ENCODE results near the gene USP5. TPM values are rescaled to one million over a fixed set of nuclear protein-coding genes. Genes with fewer than 3 reads are reported as not detected.
"Not testable (repeated sequence)": the region's sequence is repeated elsewhere in the genome, so short reads cannot be mapped to it uniquely, and the experiment has no call there.

Gene USP5
- total and polyA plus RNA-seq, 5 donors = 29.4 to 74.6 (median 69.1) TPM

DNA sequence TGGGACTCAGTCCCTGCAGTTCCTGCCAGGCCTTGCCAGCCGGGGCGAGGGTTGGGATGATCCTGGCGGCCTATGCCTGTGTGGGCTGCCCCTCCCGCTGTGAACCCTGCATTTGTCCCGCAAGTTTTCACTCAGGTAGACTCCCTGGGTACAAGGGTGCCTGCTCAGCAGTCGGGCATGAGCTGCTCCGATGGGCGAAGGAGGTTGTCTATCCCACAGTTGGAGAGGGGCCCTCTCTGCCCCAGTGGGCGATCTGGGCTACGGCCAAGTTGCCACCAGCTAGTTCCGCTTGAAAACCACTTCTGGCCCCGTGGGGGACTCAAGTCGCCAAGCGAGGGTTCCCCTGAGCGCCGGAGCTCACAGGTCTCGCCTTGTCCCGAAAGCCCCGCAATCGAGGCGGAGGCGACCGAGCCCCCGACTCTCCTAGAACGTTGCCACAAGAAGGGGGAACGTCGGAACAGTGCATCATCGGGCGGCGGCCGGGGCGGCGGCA, 15.0 kb downstream of the USP5 start:
- peak; percentile 8 for ATAC-seq
- WGBS = 3% methylated on average over 33 of the region's 33 CpGs
- no peaks in the 10 kb centered on the region for H3K9me3 ChIP-seq (ENCODE audit: control insufficient read depth, low read length)
- DNase-seq = no peak
- intact Hi-C loops (cut with DNase I) = no loop called here
- H3K27ac ChIP-seq (ENCODE audit: low read length) = peak overlapping the region; percentile 88
- H3K27me3 ChIP-seq (ENCODE audit: control insufficient read depth, insufficient read depth) = no peaks in the 10 kb centered on the region
- peaks cover 2% of the 10 kb centered on the region for H3K4me1 ChIP-seq (ENCODE audit: control insufficient read depth, insufficient read depth, low read length)
- H3K4me3 ChIP-seq (ENCODE audit: low read length) = peak overlapping the region; percentile 47

DNA sequence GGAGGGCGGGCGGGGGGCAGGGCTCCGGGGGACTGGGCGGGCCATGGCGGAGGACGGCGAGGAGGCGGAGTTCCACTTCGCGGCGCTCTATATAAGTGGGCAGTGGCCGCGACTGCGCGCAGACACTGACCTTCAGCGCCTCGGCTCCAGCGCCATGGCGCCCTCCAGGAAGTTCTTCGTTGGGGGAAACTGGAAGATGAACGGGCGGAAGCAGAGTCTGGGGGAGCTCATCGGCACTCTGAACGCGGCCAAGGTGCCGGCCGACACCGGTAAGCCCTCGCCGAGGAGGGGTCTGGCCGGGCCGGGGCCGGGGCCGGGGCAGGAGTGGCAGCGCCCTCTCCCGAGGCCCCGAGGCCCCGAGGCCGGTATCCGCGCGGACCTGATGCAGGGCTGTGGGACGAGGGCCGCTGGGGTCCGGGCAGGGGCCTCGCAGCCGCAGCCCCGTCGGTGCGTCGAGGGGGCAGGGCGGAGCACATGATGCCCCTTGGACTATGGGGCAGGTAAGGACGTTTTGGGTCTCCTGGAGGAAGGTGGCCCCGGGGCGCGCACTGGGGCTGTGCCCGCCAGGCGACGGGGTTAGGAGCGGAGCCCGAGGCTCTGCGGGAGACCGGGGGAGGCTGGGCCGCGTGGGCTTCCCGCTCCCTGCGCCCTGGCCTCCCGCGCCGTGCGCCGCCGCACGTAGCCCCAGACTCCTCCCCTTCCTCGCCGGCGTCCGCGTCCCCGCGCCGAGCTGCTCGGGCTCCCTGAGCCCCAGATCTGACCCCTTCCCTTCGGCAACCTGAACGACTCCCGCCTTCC, 15.7 kb downstream of the USP5 start, which contains the start of gene TPI1:
Gene TPI1 (plus strand): TSS at position 119 of the 798 bp plus-strand sequence. CDS start 36 bp downstream, at position 155.
- H3K27ac ChIP-seq (ENCODE audit: low read length) = peak within 1 kb of the TSS; percentile 94
- no peaks in the 10 kb centered on the region for H3K27me3 ChIP-seq (ENCODE audit: control insufficient read depth, insufficient read depth)
- peak within 1 kb of the TSS; percentile 60 for H3K4me3 ChIP-seq (ENCODE audit: low read length)
- ATAC-seq (peak; percentile 84 to 86), DNase-seq (peak; percentile 88 to 95 (median 94))
- no peaks in the 10 kb centered on the region for H3K9me3 ChIP-seq (ENCODE audit: control insufficient read depth, low read length)
- whole genome bisulfite sequencing = under 1% methylated on average over 86 of the region's 86 CpGs
- intact Hi-C loops (cut with DNase I) = loop anchor here in 1 of 4 donors (2.0 kb wide), 1 partner anchor 71 kb away; no protein-coding TSS in a partner anchor
- peaks cover 2% of the 10 kb centered on the region for H3K4me1 ChIP-seq (ENCODE audit: control insufficient read depth, insufficient read depth, low read length)

DNA sequence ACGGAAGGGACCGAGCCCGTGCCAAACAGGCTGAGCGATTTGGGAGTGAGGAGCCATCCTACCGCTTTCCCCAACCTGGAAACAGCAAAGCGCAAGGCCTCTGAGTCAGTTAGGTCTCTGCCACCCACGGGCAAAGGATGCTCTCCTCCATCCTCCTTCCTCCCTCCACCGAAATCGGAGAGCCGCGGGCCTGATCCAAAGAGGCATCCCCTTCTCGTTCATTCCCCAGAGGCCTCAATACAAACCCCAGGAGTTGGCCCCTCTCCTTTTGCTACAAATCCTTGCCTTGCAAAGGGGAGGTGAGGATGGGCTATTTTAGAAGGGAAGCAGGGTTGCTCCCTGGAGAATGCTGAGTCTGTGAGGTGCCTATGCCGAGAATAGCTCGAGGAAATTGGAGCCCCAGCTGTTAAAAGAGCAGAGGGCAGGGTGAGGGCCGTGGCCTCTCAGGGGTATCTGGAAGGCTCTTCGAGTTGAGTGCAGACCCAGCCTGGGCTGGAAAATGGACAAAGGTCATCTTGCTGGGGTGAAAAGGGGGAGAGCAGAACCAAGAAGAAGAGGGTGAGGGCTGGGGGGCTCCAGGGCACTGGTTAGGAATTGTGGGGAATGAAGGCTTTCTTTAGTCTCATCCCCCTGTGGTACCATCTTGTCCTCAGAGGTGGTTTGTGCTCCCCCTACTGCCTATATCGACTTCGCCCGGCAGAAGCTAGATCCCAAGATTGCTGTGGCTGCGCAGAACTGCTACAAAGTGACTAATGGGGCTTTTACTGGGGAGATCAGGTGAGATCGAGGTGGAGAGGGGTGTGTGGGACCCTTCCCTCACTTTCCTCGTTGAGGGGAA, 16.5 kb downstream of the USP5 start:
- intact Hi-C loops (cut with DNase I) = loop anchor here in 1 of 4 donors (2.0 kb wide), 1 partner anchor 70 kb away; no protein-coding TSS in a partner anchor
- DNase-seq (peak in 1 of 3 donors; percentile 42), ATAC-seq (no peak)
- Histone ChIP-seq H3K27me3 (ENCODE audit: control insufficient read depth, insufficient read depth) (no peaks in the 10 kb centered on the region), H3K4me3 (ENCODE audit: low read length) (peak overlapping the region; percentile 60), H3K4me1 (ENCODE audit: control insufficient read depth, insufficient read depth, low read length) (peaks cover 2% of the 10 kb centered on the region), H3K9me3 (ENCODE audit: control insufficient read depth, low read length) (no peaks in the 10 kb centered on the region), H3K27ac (ENCODE audit: low read length) (peak overlapping the region; percentile 94)
- 9% methylated on average over 22 of the region's 22 CpGs for WGBS

DNA sequence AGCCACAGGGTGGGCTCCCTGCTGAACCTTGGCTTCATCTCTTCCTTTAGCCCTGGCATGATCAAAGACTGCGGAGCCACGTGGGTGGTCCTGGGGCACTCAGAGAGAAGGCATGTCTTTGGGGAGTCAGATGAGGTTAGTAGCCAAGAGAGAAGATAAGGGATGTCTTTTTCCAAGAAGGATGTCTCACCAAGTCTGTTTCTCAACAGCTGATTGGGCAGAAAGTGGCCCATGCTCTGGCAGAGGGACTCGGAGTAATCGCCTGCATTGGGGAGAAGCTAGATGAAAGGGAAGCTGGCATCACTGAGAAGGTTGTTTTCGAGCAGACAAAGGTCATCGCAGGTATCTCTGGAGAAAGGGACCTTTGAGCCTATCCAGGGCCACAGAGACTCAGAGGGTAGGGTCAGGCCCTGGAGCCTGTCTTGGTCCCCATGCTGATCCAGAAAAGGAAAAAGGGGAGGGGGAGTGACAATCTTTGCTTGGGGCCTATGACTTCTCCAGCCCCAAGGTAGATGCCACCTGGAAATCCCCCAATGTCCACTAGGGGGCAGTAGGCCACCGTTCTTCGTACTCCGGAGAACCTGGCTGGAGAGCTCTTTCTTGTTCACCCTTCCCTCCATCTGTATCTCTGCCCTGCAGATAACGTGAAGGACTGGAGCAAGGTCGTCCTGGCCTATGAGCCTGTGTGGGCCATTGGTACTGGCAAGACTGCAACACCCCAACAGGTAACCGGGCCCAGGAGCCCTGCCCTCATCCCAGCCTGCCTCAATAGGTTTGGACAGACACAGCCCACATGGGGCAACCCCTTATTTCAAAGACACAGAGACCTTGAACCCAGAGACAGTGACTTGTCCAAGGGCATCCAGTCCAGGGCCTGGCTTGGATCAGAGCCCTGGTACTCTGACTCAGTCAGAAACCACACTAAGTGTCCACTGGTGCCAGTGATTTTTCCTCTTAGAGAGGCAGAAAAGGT, 17.4 kb downstream of the USP5 start:
- H3K27ac ChIP-seq (ENCODE audit: low read length) = peak overlapping the region; percentile 25
- no peaks in the 10 kb centered on the region for H3K27me3 ChIP-seq (ENCODE audit: control insufficient read depth, insufficient read depth)
- intact Hi-C loops (cut with DNase I) = loop anchor here in 1 of 4 donors (2.0 kb wide), 1 partner anchor 69 kb away; no protein-coding TSS in a partner anchor
- H3K4me1 ChIP-seq (ENCODE audit: control insufficient read depth, insufficient read depth, low read length) = peaks cover 2% of the 10 kb centered on the region
- H3K4me3 ChIP-seq (ENCODE audit: low read length) = no peak overlapping the region
- DNase-seq (peak; percentile 67 to 89 (median 83)), ATAC-seq (no peak)
- WGBS = 29% methylated on average over 12 of the region's 12 CpGs
- no peaks in the 10 kb centered on the region for H3K9me3 ChIP-seq (ENCODE audit: control insufficient read depth, low read length)

DNA sequence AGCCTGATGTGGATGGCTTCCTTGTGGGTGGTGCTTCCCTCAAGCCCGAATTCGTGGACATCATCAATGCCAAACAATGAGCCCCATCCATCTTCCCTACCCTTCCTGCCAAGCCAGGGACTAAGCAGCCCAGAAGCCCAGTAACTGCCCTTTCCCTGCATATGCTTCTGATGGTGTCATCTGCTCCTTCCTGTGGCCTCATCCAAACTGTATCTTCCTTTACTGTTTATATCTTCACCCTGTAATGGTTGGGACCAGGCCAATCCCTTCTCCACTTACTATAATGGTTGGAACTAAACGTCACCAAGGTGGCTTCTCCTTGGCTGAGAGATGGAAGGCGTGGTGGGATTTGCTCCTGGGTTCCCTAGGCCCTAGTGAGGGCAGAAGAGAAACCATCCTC, 18.4 kb downstream of the USP5 start:
- H3K9me3 ChIP-seq (ENCODE audit: control insufficient read depth, low read length); ATAC-seq; H3K4me1 ChIP-seq (ENCODE audit: control insufficient read depth, insufficient read depth, low read length); intact Hi-C loops (cut with DNase I); H3K27ac ChIP-seq (ENCODE audit: low read length); H3K4me3 ChIP-seq (ENCODE audit: low read length); H3K27me3 ChIP-seq (ENCODE audit: control insufficient read depth, insufficient read depth); DNase-seq: not testable (repeated sequence)
- 61% methylated on average over 4 of the region's 4 CpGs for WGBS

DNA sequence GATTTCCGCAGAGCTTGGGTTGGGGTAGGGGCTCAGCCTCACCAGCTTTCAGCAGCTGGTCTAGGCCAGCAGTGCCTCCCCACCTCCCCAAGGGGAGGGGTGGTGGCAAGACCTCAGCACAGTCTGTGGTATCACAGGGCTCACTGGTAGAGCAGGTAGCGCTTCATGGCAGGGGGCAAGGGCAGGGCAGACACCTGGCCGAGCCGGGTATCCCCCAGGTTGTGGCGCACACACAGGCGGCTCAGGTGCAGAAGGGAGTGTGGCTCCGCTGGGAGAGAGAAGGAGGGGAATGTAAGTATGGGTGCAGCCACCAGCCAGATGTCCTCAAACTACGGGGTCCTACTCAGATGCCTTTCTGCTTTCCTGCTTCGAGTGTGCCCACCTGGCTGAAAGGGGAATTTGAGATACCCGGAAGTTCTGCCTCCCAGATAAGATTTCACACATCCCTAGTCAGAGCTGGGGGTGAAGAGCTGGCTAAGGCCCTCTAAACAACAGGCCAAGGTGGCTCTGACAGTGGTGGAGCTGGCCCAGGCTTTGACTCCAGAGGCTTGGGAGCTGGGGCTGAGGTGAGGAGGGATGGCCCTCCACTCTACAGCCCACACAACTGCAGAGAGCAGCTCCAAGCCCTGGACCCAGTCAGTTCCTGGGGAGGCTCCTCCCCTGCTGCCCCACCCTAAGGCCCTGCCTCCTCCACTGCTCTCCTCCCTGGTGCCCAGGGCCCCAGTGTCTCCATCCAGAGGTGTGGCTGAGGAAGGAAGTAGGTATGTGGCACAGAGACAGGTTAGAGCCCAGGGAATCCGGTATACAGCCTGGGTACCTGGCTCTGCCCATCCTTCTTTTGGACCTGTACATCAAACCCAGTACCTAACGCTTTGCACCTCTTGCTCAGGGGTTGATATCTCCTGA, 19.4 kb downstream of the USP5 start:
- ATAC-seq = no peak

DNA sequence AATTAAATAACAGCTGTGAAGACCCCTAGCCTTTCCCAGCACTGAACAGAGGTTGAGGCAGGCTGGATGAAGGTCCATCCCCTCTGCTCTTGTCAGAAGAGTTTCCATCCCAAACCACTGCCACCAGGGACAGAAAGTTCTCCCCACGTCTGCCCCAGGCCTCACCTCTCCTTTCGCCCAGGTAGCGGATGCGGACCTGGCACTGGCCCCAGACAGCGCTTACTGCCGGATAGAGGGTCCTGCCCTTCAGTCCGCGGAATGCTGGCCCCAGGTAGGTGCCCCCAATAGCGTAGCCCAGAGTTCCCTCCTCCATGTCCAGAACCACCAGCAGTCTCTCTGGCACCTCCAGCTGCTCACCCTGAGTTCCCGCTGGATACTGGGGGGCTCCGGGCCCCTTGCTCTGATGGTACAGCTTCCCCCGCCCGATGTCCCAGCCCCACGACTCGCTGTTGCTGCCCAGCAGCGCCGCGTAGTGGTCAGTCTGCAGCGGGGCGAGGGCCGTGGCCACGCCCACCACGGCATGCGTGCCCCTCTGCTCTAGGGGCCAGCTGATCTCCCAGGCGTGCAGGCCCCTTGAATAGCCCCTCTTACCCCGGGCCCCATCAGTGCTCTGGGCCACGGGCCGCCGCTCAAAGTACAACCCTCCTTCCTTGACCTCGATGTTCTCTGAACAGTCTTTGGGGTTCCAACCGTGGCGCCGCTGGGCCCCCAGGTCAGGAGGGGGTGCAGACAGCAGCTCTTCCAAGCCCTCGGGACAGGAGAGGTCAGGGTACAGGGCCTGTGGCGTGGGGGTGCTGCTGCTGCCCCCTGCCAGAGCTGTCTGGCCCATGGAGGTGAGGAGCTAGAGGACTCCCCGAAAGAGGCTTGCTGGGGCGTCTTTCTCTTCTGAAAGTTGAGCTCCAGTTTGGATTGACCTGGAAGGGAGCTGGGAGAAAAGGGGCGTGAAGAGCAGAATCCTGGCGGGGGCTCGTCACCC, 20.4 kb downstream of the USP5 start:
- Histone ChIP-seq H3K27ac (ENCODE audit: low read length) (peak overlapping the region; percentile 68), H3K27me3 (ENCODE audit: control insufficient read depth, insufficient read depth) (no peaks in the 10 kb centered on the region), H3K4me3 (ENCODE audit: low read length) (peak overlapping the region; percentile 73), H3K4me1 (ENCODE audit: control insufficient read depth, insufficient read depth, low read length) (peaks cover 2% of the 10 kb centered on the region), H3K9me3 (ENCODE audit: control insufficient read depth, low read length) (no peaks in the 10 kb centered on the region)
- WGBS = 1% methylated on average over 40 of the region's 40 CpGs
- DNase-seq (peak; percentile 83 to 95 (median 94)), ATAC-seq (peak; percentile 72 to 73)
- intact Hi-C loops (cut with DNase I) = no loop called here

More for the DNA sequence above, 19.4 kb downstream of the USP5 start:
- H3K4me1 ChIP-seq (ENCODE audit: control insufficient read depth, insufficient read depth, low read length) = peaks cover 2% of the 10 kb centered on the region
- WGBS = 72% methylated on average over 12 of the region's 12 CpGs
- intact Hi-C loops (cut with DNase I) = no loop called here
- no peak overlapping the region for H3K27ac ChIP-seq (ENCODE audit: low read length)
- DNase-seq = peak in 1 of 3 donors; percentile 65
- no peaks in the 10 kb centered on the region for H3K9me3 ChIP-seq (ENCODE audit: control insufficient read depth, low read length)
- H3K4me3 ChIP-seq (ENCODE audit: low read length) = no peak overlapping the region
- no peaks in the 10 kb centered on the region for H3K27me3 ChIP-seq (ENCODE audit: control insufficient read depth, insufficient read depth)

DNA sequence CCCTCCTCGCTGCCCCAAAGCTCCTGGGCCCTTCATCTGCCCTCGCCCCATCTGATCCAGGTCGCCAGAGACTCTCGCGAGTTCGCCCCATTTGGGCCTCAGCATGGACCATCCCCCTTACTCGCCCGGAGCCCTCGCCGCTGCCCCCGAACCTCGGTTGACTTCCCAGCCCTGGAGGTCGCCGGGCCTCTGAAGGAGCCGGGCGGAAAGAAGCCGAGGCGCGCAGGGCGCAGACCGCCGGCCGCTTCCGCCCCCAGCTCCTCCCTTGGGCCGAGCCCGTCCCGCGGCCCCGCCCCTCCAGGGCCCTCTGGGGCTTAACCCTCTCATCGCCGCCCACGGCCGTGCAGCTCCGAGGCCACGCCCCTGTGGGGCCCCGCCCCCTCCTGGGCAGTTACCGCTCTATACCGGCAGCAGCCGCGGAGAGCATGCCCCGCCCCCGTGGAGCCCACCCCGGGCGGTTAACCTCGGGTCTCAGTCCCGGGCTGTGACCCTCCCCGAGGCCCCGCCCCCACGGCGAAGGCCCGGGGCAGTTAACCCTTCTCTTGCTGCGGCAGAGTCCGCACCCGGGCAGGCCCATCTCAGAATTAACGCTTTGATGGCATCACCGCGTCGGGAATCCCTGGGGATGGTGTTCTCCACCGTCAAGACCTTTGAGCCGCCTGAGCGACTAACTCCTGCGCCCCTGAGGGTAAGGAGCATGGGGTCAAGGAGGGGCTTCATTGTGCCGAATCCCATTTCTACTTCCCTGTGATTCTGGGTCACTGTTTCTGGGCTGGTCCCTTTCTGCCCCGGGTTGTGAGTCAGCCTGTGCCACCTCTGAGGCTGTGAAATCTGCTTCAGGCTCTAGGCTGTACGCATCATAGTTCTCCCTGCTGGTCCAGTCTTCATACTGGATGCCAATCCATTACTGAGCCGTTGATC, 21.4 kb downstream of the USP5 start, which contains the start of gene SPSB2:
Gene SPSB2 (minus strand): TSS at position 210 of the 921 bp plus-strand sequence. CDS start 402 bp downstream, outside the sequence.
- DNase-seq (peak; percentile 99 to 100 (median 100)), ATAC-seq (peak; percentile 93 to 94)
- Histone ChIP-seq H3K9me3 (ENCODE audit: control insufficient read depth, low read length) (no peaks in the 10 kb centered on the region), H3K4me3 (ENCODE audit: low read length) (peak within 1 kb of the TSS; percentile 73), H3K4me1 (ENCODE audit: control insufficient read depth, insufficient read depth, low read length) (peaks cover 2% of the 10 kb centered on the region), H3K27me3 (ENCODE audit: control insufficient read depth, insufficient read depth) (no peaks in the 10 kb centered on the region), H3K27ac (ENCODE audit: low read length) (peak within 1 kb of the TSS; percentile 76)
- WGBS = under 1% methylated on average over 66 of the region's 66 CpGs
- intact Hi-C loops (cut with DNase I) = no loop called here

All from right cardiac atrium (tissue), 5 donors.